DOHH2 (cell line): Measurements from ENCODE around the gene USP48.

ENCODE experiments used
- CTCF ChIP-seq: fragments of 200-600 bp; sonication (generic); IDR thresholded peaks from one replicate; pipeline ENCODE4 v1.5.1; 2014; ENCODE audit warnings: antibody characterized with exemption, mild to moderate bottlenecking, low read depth, low read length; ENCODE audit not compliant: poor library complexity, severe bottlenecking
- EZH2phosphoT487 ChIP-seq: fragments of 200-600 bp; sonication (generic); IDR thresholded peaks from 2 replicates; pipeline ENCODE4 v1.6.1; 2017; ENCODE audit warnings: borderline replicate concordance, mild to moderate bottlenecking, antibody characterized with exemption, low read length, moderate library complexity, mixed read lengths

- no peak for TF ChIP-seq CTCF
- TF ChIP-seq EZH2phosphoT487: no peak
Observed at GRCh38 chr1:21830792-21831453, 48.0 kb upstream of the USP48 start.
